Measurements from ENCODE around the gene DISP2. TPM values are rescaled to one million over a fixed set of nuclear protein-coding genes. Genes with fewer than 3 reads are reported as not detected.

Gene DISP2
- total RNA-seq, 4 donors from 2014 or later, result under 0.01 to 1.1 (median 0.12) TPM

- ATAC-seq (ENCODE audit: low FRiP score), result no peak
- no peak for DNase-seq (ENCODE audit: low spot score)
- no peak for TF ChIP-seq CTCF (IDR thresholded peaks at IDR 0.05)
These were observed 30.6 kb upstream of the DISP2 start for GRCh38 chr15:40327457-40327856.

GRCh38 chr15:40328176-40328575 lies 29.8 kb upstream of the DISP2 start:
- no peak for TF ChIP-seq CTCF (IDR thresholded peaks at IDR 0.05)
- DNase-seq (ENCODE audit: low spot score), result no peak
- ATAC-seq (ENCODE audit: low FRiP score), result no peak

GRCh38 chr15:40328751-40329150 lies 29.3 kb upstream of the DISP2 start:
- ATAC-seq (ENCODE audit: low FRiP score) (no peak), DNase-seq (ENCODE audit: low spot score) (peak; percentile 0)
- no peak for TF ChIP-seq CTCF (IDR thresholded peaks at IDR 0.05)

GRCh38 chr15:40329804-40330203 lies 28.2 kb upstream of the DISP2 start:
- ATAC-seq (ENCODE audit: low FRiP score) (no peak), DNase-seq (ENCODE audit: low spot score) (no peak)
- TF ChIP-seq CTCF (IDR thresholded peaks at IDR 0.05), result no peak

GRCh38 chr15:40330368-40330836 lies 27.6 kb upstream of the DISP2 start:
- no peak for TF ChIP-seq CTCF (IDR thresholded peaks at IDR 0.05)
- ATAC-seq (ENCODE audit: low FRiP score) (no peak), DNase-seq (ENCODE audit: low spot score) (no peak)

- no peak for ATAC-seq (ENCODE audit: low FRiP score)
- no peak for TF ChIP-seq CTCF (IDR thresholded peaks at IDR 0.05)
- DNase-seq (ENCODE audit: low spot score), result no peak
These were observed 27.0 kb upstream of the DISP2 start for GRCh38 chr15:40331026-40331425.

GRCh38 chr15:40331637-40332036 lies 26.4 kb upstream of the DISP2 start:
- no peak for TF ChIP-seq CTCF (IDR thresholded peaks at IDR 0.05)
- ATAC-seq (ENCODE audit: low FRiP score) (no peak), DNase-seq (ENCODE audit: low spot score) (no peak)

Data from omental fat pad (tissue), 4 donors.